HFFc6 (cell line): ENCODE data around the gene MIPEP. TPM values are rescaled to one million over a fixed set of nuclear protein-coding genes. Genes with fewer than 3 reads are reported as not detected.
A peak's percentile ranks its signal among the peaks of the same experiment; 100 is the strongest.

Experiments used
- DNase-seq: peaks from one replicate; pipeline ENCODE4 v3.0.0-alpha.2; 2018
- H3K27ac Mint-ChIP-seq: 2 replicates; pipeline ENCODE4 v1.8.0; 2020; ENCODE audit warnings: mild to moderate bottlenecking, mixed read lengths
- H3K27me3 Mint-ChIP-seq: 2 replicates; pipeline ENCODE4 v1.8.0; 2021; ENCODE audit warnings: mild to moderate bottlenecking, moderate library complexity, mixed read lengths; ENCODE audit not compliant: insufficient read depth
- H3K36me3 Mint-ChIP-seq: 2 replicates; pipeline ENCODE4 v1.8.0; 2021; ENCODE audit warnings: low read depth, mixed read lengths
- H3K4me1 Mint-ChIP-seq: 2 replicates; pipeline ENCODE4 v1.8.0; 2020; ENCODE audit warnings: low read depth, mixed read lengths
- H3K4me3 Mint-ChIP-seq: 2 replicates; pipeline ENCODE4 v1.8.0; 2020; ENCODE audit warnings: mild to moderate bottlenecking, moderate library complexity, mixed read lengths
- H3K9me3 Mint-ChIP-seq: 2 replicates; pipeline ENCODE4 v1.8.0; 2020; ENCODE audit warnings: mild to moderate bottlenecking, mixed read lengths
- total RNA-seq, 6 experiments: library from RNA; stranded (reverse); fragmentation: NEBNext Ultra II Directional; extraction: Animal tissue kit (Norgen Biotek cat#: 25700); gene quantifications; 2 replicates in 1 of 6; 3 replicates in 5 of 6; pipeline ENCODE4 v1.2.3, GENCODE V29; 2021
- TF ChIP-seq, protein P1 (sequence below): fragments of 200-600 bp; sonication (generic); IDR thresholded peaks from 2 replicates; pipeline ENCODE4 v1.5.0; 2021; ENCODE audit warnings: antibody characterized with exemption, mild to moderate bottlenecking

The MIPEP gene
- total RNA-seq, 6 experiments from 2014 or later, result 11.3 to 15.6 (median 13.1) TPM

DNA sequence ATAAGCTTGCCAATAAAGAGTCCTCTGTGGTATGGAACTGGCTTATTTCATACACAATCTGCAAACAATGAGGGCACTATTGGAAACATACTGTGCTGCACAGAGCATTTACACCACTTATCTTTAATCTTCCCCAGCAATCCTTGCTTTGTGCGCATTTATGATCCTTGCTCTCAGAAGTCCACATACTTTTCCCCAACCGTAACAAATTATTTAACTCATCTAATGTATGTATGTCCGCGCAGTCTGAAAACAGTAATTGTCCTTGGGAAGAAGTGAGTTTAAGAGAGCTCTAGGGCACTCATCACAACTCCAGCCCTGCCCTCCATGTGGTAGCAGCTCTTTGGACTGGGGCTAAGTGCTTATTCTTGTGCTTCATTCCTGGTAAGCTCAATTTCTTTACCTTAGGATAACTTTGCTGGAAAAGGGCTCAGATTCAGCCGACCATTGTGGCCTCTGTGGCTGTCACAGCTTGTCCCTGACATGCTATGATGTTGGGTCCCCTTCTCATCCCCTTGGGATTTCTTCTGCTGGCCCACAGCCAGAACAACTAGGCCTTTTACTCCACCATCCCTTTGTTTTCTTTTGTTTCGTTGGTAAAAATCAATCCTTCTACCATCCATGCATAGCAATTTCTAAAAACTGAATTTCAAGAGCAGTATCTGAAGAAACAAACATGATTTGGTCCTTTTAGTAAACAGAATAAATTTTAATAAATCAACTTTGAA lies 166.3 kb downstream of the MIPEP start:
- no peak overlapping the region for H3K4me3 Mint-ChIP-seq
- H3K27ac Mint-ChIP-seq, result peak overlapping the region; percentile 55
- DNase-seq, result no peak
- H3K36me3 Mint-ChIP-seq, result no peaks in the 10 kb centered on the region
- peaks cover 40% of the 10 kb centered on the region for H3K4me1 Mint-ChIP-seq
- TF ChIP-seq, protein P1, sequence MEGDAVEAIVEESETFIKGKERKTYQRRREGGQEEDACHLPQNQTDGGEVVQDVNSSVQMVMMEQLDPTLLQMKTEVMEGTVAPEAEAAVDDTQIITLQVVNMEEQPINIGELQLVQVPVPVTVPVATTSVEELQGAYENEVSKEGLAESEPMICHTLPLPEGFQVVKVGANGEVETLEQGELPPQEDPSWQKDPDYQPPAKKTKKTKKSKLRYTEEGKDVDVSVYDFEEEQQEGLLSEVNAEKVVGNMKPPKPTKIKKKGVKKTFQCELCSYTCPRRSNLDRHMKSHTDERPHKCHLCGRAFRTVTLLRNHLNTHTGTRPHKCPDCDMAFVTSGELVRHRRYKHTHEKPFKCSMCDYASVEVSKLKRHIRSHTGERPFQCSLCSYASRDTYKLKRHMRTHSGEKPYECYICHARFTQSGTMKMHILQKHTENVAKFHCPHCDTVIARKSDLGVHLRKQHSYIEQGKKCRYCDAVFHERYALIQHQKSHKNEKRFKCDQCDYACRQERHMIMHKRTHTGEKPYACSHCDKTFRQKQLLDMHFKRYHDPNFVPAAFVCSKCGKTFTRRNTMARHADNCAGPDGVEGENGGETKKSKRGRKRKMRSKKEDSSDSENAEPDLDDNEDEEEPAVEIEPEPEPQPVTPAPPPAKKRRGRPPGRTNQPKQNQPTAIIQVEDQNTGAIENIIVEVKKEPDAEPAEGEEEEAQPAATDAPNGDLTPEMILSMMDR, result no peak
- no peaks in the 10 kb centered on the region for H3K9me3 Mint-ChIP-seq
- H3K27me3 Mint-ChIP-seq, result no peaks in the 10 kb centered on the region; the same call in 1 of the 2 replicates

DNA sequence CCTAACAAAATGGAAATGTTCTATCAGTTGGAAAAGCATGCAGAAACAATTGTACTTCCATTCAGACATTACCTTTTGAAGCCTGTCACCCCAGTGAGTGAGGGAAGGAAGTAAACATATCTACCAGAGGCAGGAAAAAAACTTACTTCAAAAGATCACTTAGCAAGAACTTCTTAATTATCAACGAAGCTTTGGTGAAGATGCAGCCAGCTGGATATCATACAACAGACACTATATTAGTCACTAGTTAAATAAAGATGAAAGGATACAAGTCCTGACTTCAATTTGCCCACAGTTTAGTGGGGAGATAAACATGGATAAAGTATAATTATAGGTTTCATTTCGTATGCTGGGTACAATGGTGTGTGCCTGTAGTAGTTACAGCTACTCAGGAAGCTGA lies 170.2 kb downstream of the MIPEP start:
- DNase-seq, result no peak
- Mint-ChIP-seq H3K27ac (no peak overlapping the region), H3K36me3 (no peaks in the 10 kb centered on the region), H3K4me3 (no peak overlapping the region), H3K4me1 (peaks cover 25% of the 10 kb centered on the region), H3K27me3 (peaks cover 2% of the 10 kb centered on the region), H3K9me3 (peaks cover 3% of the 10 kb centered on the region)
- TF ChIP-seq, protein P1, result no peak

DNA sequence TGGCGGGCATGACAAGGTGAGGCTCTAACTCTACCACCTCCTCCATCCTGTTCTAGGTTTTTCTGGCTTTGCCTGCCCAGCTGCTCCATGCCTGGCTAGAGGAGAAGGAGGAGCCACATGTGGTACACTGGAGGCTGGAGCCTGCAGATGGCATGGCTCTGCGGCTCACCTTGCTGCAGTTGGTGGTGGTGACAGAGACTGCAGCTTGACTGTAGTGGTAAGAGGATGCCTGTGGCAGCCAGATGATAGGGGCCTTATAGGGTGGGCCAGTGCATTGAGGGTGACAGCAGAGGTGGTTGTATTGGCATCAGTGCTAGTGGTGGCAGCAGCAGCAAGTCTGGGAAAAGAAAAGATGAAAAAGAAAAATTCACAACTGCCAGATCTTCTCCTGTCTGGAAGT lies 172.8 kb downstream of the MIPEP start:
- Mint-ChIP-seq H3K36me3 (peaks cover 8% of the 10 kb centered on the region), H3K9me3 (peaks cover 18% of the 10 kb centered on the region), H3K27ac (no peak overlapping the region), H3K4me1 (peaks cover 10% of the 10 kb centered on the region), H3K27me3 (peaks cover 2% of the 10 kb centered on the region), H3K4me3 (no peak overlapping the region)
- no peak for DNase-seq
- TF ChIP-seq, protein P1, result no peak

DNA sequence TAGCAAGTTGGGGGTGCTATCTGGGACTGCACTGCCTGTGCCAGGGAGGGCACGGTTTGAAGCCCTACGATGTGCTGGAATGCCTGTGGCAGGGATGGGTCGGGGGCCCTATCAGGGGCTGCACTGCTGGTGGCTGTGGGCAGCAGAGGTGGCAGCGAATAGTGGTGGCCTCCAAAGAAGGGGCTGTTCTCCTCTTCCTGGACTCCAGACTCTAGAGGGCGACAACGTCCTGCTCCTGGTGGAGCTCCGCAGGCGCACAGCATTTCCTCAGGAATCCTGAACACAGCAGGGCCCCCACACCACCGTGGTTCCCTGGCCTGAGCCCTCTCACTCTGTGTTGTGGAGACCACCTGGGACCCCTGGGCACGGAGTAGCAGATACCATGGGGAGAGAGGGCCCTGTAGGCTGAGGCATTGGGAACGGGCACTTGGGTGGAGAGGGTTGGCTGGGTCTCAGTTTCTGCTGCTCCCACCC lies 173.4 kb downstream of the MIPEP start:
- H3K4me1 Mint-ChIP-seq, result peaks cover 10% of the 10 kb centered on the region
- TF ChIP-seq, protein P1, result peak; percentile 58; the same call in 1 of the 2 replicates

DNA sequence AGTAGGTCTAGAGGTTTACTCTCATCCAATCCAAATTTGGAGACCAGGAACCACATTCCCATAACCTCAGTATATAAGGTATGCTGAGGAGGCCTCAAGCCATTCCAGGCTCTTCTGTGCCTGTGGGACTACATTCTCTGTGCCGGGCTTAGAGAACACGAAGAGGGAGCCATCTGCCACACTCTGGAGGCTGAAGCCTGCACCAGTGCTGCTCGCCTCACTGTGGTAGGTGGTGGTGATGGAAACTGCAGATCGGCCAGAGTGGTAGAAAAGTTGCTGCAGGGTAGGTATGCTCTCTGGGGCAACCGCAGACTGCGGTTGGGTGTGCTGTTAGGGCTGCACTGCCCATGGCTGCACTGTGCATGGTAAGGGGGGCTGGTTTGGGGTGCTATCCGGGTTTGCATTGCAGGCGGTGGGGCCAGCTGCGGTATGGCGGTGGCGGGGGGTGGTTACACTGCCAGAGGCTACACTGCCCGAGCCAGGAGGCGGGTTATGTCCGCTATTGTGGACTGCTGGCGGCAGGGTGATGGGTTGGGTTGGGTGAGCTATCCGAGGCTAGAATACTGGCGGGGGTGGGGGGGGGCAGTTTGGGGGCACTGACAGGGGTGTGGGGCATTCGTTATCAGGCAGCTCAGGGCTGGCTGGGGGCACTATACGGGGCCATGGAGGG lies 174.0 kb downstream of the MIPEP start:
- TF ChIP-seq, protein P1, result no peak
- Mint-ChIP-seq H3K4me3 (no peak overlapping the region), H3K9me3 (peaks cover 18% of the 10 kb centered on the region), H3K27me3 (peaks cover 2% of the 10 kb centered on the region), H3K4me1 (peaks cover 10% of the 10 kb centered on the region), H3K27ac (no peak overlapping the region), H3K36me3 (peaks cover 8% of the 10 kb centered on the region)
- no peak for DNase-seq

More for the DNA sequence above, 173.4 kb downstream of the MIPEP start:
- H3K4me3 Mint-ChIP-seq, result no peak overlapping the region
- DNase-seq, result no peak
- H3K9me3 Mint-ChIP-seq, result peaks cover 18% of the 10 kb centered on the region
- peaks cover 8% of the 10 kb centered on the region for H3K36me3 Mint-ChIP-seq
- peaks cover 2% of the 10 kb centered on the region for H3K27me3 Mint-ChIP-seq
- H3K27ac Mint-ChIP-seq, result no peak overlapping the region
